CD4-positive, alpha-beta T cell (primary cell): ENCODE measurements around the gene KMT5C. TPM values are rescaled to one million over a fixed set of nuclear protein-coding genes. Genes with fewer than 3 reads are reported as not detected.
"Not testable (repeated sequence)": the region's sequence is repeated elsewhere in the genome, so short reads cannot be mapped to it uniquely, and the experiment has no call there.

Experiments
- ATAC-seq: fragments of 200-7000 bp; cut with Tn5 transposase; one replicate; pipeline ENCODE4 v1.10.0; 2022; ENCODE audit warnings: mild to moderate bottlenecking; ENCODE audit not compliant: poor library complexity
- CTCF ChIA-PET: fragments of 350-600 bp; sonication (Branson Sonifier 250); formaldehyde crosslinking; loops from one replicate; lab custom pipeline; 2021; ENCODE audit warnings: antibody characterized with exemption, inconsistent platforms; lab: Charles Lee
- POLR2A ChIA-PET: fragments of 350-600 bp; sonication (Branson Sonifier 250); formaldehyde crosslinking; loops from one replicate; lab custom pipeline; 2021; ENCODE audit warnings: antibody characterized with exemption, inconsistent platforms; lab: Charles Lee
- DNase-seq, 14 experiments: peaks; one replicate each; pipeline ENCODE4 v3.0.0-alpha.2; 2013 to 2020; ENCODE audit warnings: mixed read lengths in 2 of 14
- H3K27ac ChIP-seq, 2 donors: one replicate each; pipeline versions ENCODE4 v1.5.1 to v1.7.0; 2013; ENCODE audit warnings: low read length in 2 of 2, low read depth in 1 of 2, mild to moderate bottlenecking in 1 of 2
- H3K27me3 ChIP-seq, 2 experiments: 1 replicate in 1 of 2; 2 replicates in 1 of 2; pipeline versions ENCODE4 v1.6.1 to v1.7.0; 2013; ENCODE audit warnings: low read length in 2 of 2, control low read depth in 1 of 2, mild to moderate bottlenecking in 1 of 2, moderate library complexity in 1 of 2; ENCODE audit not compliant: insufficient read depth in 2 of 2, control insufficient read depth in 1 of 2
- H3K36me3 ChIP-seq: one replicate; pipeline ENCODE4 v1.6.1; 2013; ENCODE audit warnings: low read length, control low read depth; ENCODE audit not compliant: insufficient read depth
- H3K4me1 ChIP-seq: one replicate; pipeline ENCODE4 v1.6.1; 2013; ENCODE audit warnings: low read length, control low read depth; ENCODE audit not compliant: insufficient read depth
- H3K4me3 ChIP-seq: one replicate; pipeline ENCODE4 v1.5.1; 2013; ENCODE audit warnings: mild to moderate bottlenecking, low read length, moderate library complexity
- H3K9me3 ChIP-seq, 2 experiments: 1 replicate in 1 of 2; 2 replicates in 1 of 2; pipeline versions ENCODE4 v1.6.1 to v1.7.0; 2013; ENCODE audit warnings: low read length in 2 of 2, mild to moderate bottlenecking in 2 of 2, control low read depth in 1 of 2, moderate library complexity in 1 of 2; ENCODE audit not compliant: control insufficient read depth in 1 of 2, insufficient read depth in 1 of 2
- H3K27ac Mint-ChIP-seq: one replicate; pipeline ENCODE4 v1.8.0; 2020; ENCODE audit warnings: mixed read lengths
- H3K27me3 Mint-ChIP-seq: one replicate; pipeline ENCODE4 v1.8.0; 2021; ENCODE audit warnings: mixed read lengths
- H3K36me3 Mint-ChIP-seq: one replicate; pipeline ENCODE4 v1.8.0; 2021; ENCODE audit warnings: low read depth, mixed read lengths
- H3K4me1 Mint-ChIP-seq: one replicate; pipeline ENCODE4 v1.8.0; 2021; ENCODE audit warnings: low read depth, mixed read lengths
- H3K4me3 Mint-ChIP-seq: one replicate; pipeline ENCODE4 v1.8.0; 2020; ENCODE audit warnings: mild to moderate bottlenecking, mixed read lengths
- H3K9me3 Mint-ChIP-seq: one replicate; pipeline ENCODE4 v1.8.0; 2020; ENCODE audit warnings: mixed read lengths
- CTCF ChIP-seq: fragments of 200-600 bp; IDR thresholded peaks from one replicate; pipeline ENCODE4 v1.8.0; 2022; ENCODE audit warnings: antibody characterized with exemption, mild to moderate bottlenecking
- intact Hi-C, 2 experiments: fragments of 100-400 bp; cut with DNase I in 1 of 2; cut with micrococcal nuclease in 1 of 2; formaldehyde crosslinking; loops; one replicate each; pipeline versions ENCODE4 v1.15.1 to v1.9.0; 2023 to 2025; cut with DNase I, micrococcal nuclease
- total RNA-seq, 174 experiments: library from RNA in 2 of 174; stranded (reverse) in 2 of 174; gene quantifications; one replicate each; pipeline ENCODE4 v1.2.3 and lab custom pipeline; 2021 to 2026

KMT5C gene
- total RNA-seq, 2 experiments from 2014 or later, result 113 to 115 TPM

DNA sequence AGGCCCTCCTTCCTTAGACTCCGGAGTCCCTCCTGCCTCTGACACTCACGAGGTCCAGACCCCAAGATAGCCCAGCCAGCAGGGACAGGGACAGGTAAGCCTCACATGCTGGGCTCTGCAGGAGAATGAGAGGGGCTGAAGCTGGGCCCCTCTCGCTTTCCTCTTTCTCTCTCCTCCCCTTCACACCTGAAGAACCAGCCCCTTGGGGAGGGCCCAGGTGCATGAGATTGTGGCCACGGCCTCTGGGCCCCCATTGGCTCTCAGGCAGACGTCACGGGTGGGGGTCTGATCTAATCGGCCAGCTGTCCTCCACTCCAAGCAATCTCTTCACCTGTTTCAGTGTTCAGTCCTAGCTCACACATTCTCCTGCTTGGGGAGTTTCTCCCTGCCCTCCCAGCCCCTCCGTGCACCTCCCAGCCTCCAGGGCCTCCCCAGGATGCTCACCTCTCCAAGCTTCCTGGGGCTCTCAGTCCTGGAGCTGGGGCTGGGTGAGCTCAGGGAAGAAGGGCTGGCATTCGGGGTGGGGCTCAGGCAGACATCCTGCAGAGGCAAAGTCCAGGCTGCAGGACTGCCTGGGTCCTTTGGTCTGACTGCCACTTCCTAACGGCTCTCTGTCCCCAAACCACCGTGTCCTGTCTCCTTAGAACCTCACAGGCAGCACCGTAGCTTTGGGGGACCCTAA lies 17.3 kb upstream of the KMT5C start:
- H3K27ac Mint-ChIP-seq, result no peak overlapping the region
- no peaks in the 10 kb centered on the region for H3K36me3 ChIP-seq
- POLR2A ChIA-PET, result interaction anchor here (1.0 kb wide), 1 partner anchor 16 kb away, joined by 3 read pairs; no protein-coding TSS in a partner anchor
- ATAC-seq (no peak), DNase-seq (no peak)
- H3K27me3 ChIP-seq, result no peaks in the 10 kb centered on the region
- H3K27me3 Mint-ChIP-seq, result peaks cover 13% of the 10 kb centered on the region
- no peaks in the 10 kb centered on the region for H3K36me3 Mint-ChIP-seq
- no peak overlapping the region for H3K4me3 Mint-ChIP-seq
- H3K9me3 ChIP-seq, result peaks cover 0 to 4% of the 10 kb centered on the region in 2 experiments
- intact Hi-C loops, result no loop called here
- no peaks in the 10 kb centered on the region for H3K4me1 ChIP-seq
- no peak overlapping the region for H3K4me3 ChIP-seq
- H3K4me1 Mint-ChIP-seq, result no peaks in the 10 kb centered on the region
- no peak overlapping the region for H3K27ac ChIP-seq
- no peaks in the 10 kb centered on the region for H3K9me3 Mint-ChIP-seq
- TF ChIP-seq CTCF, result no peak
- CTCF ChIA-PET, result interaction anchor here (1.6 kb wide), 1 partner anchor 20 kb away, joined by 6 read pairs; no protein-coding TSS in a partner anchor

DNA sequence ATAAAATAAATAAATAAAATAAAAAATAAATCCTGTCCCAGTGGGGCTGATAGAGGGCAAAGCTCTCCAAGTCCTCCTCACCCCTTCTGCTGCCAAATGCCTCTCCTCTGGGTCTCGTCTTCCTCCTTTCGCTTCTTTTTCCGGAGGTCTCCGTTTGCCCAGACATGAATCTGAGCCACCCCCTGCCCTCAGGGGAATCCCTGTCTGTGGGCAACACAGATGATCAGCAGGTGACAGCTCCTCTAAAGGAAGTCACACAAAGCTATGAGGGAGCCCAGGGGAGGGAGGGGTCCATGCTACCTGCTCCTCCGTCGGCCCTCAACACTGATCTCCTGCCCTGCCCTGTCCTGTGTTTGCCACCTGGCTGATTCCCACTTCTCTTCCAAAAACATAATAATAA lies 15.0 kb upstream of the KMT5C start:
- Mint-ChIP-seq H3K27ac (no peak overlapping the region), H3K4me1 (no peaks in the 10 kb centered on the region), H3K27me3 (peaks cover 22% of the 10 kb centered on the region), H3K4me3 (no peak overlapping the region), H3K9me3 (no peaks in the 10 kb centered on the region), H3K36me3 (no peaks in the 10 kb centered on the region)
- TF ChIP-seq CTCF, result no peak
- Histone ChIP-seq H3K4me3 (peak overlapping the region; percentile 19), H3K9me3 (peaks cover 0 to 4% of the 10 kb centered on the region in 2 experiments), H3K4me1 (no peaks in the 10 kb centered on the region), H3K27me3 (no peaks in the 10 kb centered on the region), H3K36me3 (no peaks in the 10 kb centered on the region), H3K27ac (no peak overlapping the region)
- ChIA-PET CTCF (no interaction called here), POLR2A (no interaction called here)
- intact Hi-C loops, result no loop called here
- DNase-seq, result no peak
- ATAC-seq, result no peak

- Mint-ChIP-seq H3K36me3 (no peaks in the 10 kb centered on the region), H3K4me3 (no peak within 1 kb of the TSS), H3K4me1 (no peaks in the 10 kb centered on the region), H3K27ac (no peak within 1 kb of the TSS), H3K27me3 (peaks cover 18% of the 10 kb centered on the region), H3K9me3 (no peaks in the 10 kb centered on the region)
- no peak for TF ChIP-seq CTCF
- H3K4me3 ChIP-seq, result peak within 1 kb of the TSS; percentile 19
- ATAC-seq (no peak), DNase-seq (no peak)
- intact Hi-C loops, result no loop called here
- H3K9me3 ChIP-seq, result peaks cover 0 to 4% of the 10 kb centered on the region in 2 experiments
- no peaks in the 10 kb centered on the region for H3K4me1 ChIP-seq
- H3K36me3 ChIP-seq, result no peaks in the 10 kb centered on the region
- POLR2A ChIA-PET, result no interaction called here
- no peak within 1 kb of the TSS for H3K27ac ChIP-seq
- H3K27me3 ChIP-seq, result no peaks in the 10 kb centered on the region
- CTCF ChIA-PET, result no interaction called here
These were observed 14.5 kb upstream of the KMT5C start, which contains the start of gene TMEM150B for GRCh38 chr19:55325172-55325571. Gene TMEM150B (minus strand): TSS chr19:55325341. CDS start chr19:55321036, 4,305 bp downstream.

GRCh38 chr19:55328774-55329318 lies 10.8 kb upstream of the KMT5C start:
- H3K9me3 Mint-ChIP-seq, ATAC-seq, H3K4me3 ChIP-seq, H3K27ac Mint-ChIP-seq, H3K9me3 ChIP-seq, H3K27ac ChIP-seq, H3K4me3 Mint-ChIP-seq, H3K36me3 Mint-ChIP-seq, H3K36me3 ChIP-seq, H3K4me1 ChIP-seq, CTCF ChIA-PET, intact Hi-C loops, H3K4me1 Mint-ChIP-seq, POLR2A ChIA-PET, H3K27me3 ChIP-seq: not testable (repeated sequence)
- peaks cover 12% of the 10 kb centered on the region for H3K27me3 Mint-ChIP-seq
- DNase-seq, result peak in 3 of 14 experiments; percentile 20 to 42 (median 36)

DNA sequence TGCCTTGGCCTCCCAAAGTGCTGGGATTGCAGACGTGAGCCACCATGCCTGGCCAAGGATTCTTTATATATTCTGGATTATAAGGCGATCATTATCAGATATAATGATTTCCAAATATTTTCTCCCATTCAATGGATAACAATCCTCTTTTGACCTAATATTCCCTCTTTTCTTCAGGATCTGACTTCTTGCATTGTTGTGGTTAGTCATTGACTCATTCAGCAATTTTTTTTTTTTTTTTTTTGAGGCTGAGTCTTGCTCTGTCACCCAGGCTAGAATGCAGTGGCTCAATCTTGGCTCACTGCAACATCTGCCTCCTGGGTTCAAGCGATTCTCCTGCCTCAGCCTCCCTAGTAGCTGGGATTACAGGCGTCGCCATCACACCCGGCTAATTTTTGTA lies 9.9 kb upstream of the KMT5C start:
- H3K4me3 ChIP-seq, H3K4me3 Mint-ChIP-seq, H3K36me3 ChIP-seq, H3K27ac Mint-ChIP-seq, H3K9me3 ChIP-seq, DNase-seq, intact Hi-C loops, H3K4me1 Mint-ChIP-seq, H3K9me3 Mint-ChIP-seq, H3K27ac ChIP-seq, H3K36me3 Mint-ChIP-seq, H3K27me3 ChIP-seq, CTCF ChIA-PET, POLR2A ChIA-PET, H3K4me1 ChIP-seq, ATAC-seq: not testable (repeated sequence)
- H3K27me3 Mint-ChIP-seq, result peaks cover 15% of the 10 kb centered on the region
